Amygdala (tissue), 56 donors: ENCODE measurements around the gene ZC3H13.
"Not testable (repeated sequence)": the region's sequence is repeated elsewhere in the genome, so short reads cannot be mapped to it uniquely, and the experiment has no call there.

Source experiments
- DNase-seq, 56 donors: peaks; one replicate each; lab custom pipeline; 2025; lab: John Stamatoyannopoulos, UW

The ZC3H13 gene

DNA sequence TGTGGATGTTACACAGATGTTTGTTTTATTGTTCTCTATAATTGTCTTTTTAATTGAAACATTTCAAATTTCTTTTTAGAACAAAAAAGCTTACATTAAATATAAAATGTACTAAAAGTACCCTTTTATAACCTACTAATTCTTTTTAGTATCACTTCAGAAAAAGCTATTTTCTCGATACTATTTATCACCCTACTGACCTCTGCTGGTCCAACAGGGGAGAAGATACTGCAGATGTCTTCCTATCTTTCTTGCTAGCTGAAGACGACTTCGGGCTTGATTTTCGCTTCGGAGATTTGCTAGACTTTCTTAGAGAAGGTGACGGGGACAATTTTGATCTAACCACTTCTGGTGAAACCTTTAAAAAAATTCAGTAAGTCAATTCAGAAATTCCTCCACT, 42.4 kb downstream of the ZC3H13 start:
- DNase-seq, result no peak

DNA sequence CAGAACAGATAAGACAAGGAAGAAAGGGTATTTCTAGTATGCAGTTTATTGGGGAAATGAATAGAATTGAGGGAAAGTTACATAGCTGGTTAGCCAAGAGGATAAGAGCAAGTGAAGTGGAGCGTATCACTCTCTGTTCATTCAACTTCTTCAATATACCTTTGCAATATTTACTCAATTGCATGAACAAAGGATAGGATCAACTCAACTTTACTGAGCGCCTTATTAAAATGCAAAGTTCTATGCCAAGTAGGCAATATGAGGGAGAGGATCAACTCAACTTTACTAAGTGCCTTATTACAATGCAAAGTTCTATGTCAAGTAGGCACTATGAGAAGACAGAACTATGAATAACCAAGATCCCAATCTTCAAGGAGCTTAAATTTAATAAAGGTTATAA, 43.9 kb downstream of the ZC3H13 start:
- DNase-seq, result no peak

DNA sequence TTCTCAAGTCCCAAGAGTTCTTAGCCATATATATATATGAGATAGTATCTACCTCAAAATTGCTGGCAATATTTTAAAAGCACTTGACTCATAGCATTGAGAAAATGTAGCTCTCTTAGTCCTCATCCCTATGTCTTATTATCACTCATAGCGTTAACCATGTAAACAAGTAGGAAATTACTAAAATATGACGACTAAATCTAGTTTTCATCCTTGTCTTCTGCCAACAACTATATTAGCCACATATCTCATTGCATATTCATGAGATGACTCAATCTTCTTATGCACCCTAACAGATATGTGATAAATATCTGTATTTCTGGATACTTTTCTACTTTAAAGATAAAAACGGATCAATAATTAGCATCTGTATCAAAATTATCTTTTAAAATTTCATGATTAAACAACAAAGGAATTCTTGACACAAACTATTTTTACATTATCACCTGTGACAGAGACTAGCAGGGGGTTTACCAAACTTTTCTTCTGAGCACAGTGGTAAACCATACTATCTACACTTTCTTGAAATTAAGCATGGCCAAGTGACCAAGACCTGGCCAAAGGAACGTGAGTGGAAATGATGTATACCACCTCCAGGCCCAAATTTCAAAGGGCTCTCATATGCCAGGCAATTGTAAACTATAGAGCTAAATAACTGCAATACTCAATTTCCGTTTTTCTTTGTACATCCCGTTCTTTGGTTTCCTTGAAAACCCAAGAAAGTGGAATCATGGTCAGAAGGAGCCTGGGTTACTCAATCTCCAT, 45.7 kb downstream of the ZC3H13 start:
- DNase-seq, result no peak

DNA sequence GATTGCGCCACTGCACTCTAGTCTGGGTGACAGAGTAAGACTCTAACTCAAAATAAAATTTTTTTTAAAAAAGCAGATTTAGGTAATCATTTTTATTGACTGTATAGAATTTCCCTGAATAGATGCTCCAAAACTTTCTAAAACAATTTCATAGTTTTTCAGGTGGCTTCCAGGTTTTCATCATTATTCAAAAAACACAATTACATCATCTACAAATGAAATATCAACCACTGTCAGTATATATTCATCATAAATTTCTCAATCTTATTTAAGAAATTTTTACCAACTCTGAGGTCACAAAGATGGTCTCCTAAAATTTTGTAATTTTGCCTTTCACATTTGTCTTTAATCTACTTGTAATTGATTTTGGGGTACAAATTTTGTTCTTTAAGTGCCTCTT, 48.1 kb downstream of the ZC3H13 start:
- DNase-seq, result no peak

DNA sequence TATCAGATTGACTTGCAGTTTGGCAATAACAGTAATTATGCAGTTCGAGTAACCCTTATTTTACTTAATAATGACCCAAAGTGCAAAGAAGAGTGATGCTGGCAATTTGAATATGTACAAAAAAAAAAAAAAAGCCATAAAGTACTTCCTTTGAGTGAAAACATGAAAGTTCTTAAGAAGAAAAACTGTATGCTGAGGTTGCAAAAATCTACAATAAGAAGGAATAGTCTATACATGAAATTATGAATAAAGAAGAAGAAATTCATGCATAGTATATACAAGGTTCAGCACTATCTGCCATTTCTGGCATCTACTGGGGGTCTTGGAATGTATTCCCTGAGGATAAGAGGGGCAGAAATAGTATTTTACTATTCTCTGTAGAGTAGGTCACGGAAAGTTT, 55.9 kb downstream of the ZC3H13 start:
- DNase-seq, result no peak

GRCh38 chr13:45995245-45995644, 57.3 kb downstream of the ZC3H13 start:
- no peak for DNase-seq

- DNase-seq, result no peak
Measured at GRCh38 chr13:45994752-45995151, 57.8 kb downstream of the ZC3H13 start.

- no peak for DNase-seq
Measured at GRCh38 chr13:45989607-45990006, 62.9 kb downstream of the ZC3H13 start.

DNA sequence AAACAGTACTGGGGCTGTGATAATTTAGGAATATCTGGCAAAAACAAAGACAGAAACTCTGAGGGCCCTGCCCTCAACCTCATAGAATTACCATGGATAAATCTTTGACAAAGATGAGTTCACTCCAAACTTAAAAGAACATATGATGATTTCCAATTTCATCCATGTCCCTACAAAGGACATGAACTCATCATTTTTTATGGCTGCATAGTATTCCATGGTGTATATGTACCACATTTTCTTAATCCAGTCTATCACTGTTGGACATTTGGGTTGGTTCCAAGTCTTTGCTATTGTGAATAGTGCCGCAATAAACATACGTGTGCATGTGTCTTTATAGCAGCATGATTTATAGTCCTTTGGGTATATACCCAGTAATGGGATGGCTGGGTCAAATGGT, 71.4 kb downstream of the ZC3H13 start:
- not testable (repeated sequence) for DNase-seq

DNA sequence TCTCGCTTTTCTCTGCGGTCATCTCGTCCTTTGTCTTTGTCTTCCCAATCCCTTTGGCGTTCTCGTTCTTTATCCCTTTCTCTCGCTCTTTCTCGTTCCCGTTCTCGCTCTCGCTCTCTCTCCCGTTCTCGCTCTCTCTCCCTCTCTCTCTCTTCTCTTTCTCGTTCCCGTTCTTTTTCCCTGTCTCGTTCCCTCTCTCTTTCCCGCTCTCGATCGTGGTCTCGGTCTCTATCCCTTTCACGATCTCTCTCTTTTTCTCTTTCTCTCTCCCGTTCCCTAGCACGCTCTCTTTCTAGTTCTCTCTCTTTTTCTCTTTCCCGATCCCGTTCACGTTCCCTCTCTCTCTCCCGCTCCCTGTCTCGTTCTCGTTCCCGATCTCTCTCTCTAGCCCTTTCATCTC, 77.2 kb downstream of the ZC3H13 start:
- no peak for DNase-seq

- no peak for DNase-seq
Measured at GRCh38 chr13:45974500-45974899, 78.0 kb downstream of the ZC3H13 start.

- DNase-seq, result no peak
Measured at GRCh38 chr13:45967589-45967988, 85.0 kb downstream of the ZC3H13 start.

GRCh38 chr13:45966715-45967114, 85.8 kb downstream of the ZC3H13 start:
- no peak for DNase-seq

GRCh38 chr13:45961468-45961867, 91.1 kb downstream of the ZC3H13 start:
- no peak for DNase-seq

GRCh38 chr13:45954836-45955800, 97.4 kb downstream of the ZC3H13 start:
- DNase-seq, result no peak

DNA sequence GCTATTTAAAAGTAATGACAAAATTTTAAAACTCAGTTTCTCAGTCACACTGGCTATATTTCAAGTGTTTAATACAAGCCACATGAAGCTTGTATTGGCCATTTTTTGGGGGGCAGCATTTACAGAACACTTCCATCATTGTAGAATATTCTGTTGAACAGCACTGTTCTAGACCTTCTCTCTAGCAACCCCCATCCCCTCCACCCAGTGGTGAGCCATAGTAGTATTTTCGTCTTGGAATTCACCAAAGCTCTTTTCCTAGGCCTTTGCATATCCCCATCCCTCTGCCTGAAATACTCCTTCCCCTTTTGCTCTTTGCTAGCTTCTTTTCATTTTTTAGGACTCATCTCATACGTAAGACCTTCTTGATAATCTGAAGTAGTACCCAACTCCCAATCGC, 99.5 kb downstream of the ZC3H13 start:
- no peak for DNase-seq

GRCh38 chr13:45951724-45952123, 100.8 kb downstream of the ZC3H13 start:
- DNase-seq, result no peak

DNA sequence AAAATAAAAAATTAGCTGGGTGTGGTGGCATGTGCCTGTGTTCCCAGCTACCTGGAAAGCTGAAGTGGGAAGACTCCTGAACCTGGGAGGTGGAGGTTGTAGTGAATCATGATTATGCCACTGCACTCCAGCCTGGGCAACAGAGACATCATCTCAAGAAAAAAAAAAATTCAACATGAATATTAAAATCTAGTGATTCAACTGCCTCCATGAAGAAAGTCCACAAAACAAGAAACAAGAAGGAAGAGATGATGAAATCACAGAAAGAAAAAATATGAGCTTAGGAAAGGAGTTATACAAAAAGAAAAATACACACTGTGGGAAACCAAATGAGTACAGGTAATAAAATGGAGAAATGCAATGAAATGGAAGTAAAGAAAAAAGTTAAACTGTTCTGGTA, 101.4 kb downstream of the ZC3H13 start:
- no peak for DNase-seq

- no peak for DNase-seq
Measured at GRCh38 chr13:45950386-45951000, 102.1 kb downstream of the ZC3H13 start.

GRCh38 chr13:45949161-45949560, 103.4 kb downstream of the ZC3H13 start:
- DNase-seq, result no peak

- no peak for DNase-seq
Measured at GRCh38 chr13:45943965-45944364, 108.6 kb downstream of the ZC3H13 start.
